A549 treated with CORT108297 at 1 μM for 4 hours (cell line): ENCODE data around the gene ZNF879. TPM values are rescaled to one million over a fixed set of nuclear protein-coding genes. Genes with fewer than 3 reads are reported as not detected.

Experiments used
- total RNA-seq: library from RNA; stranded (reverse); fragments of 200-300 nt; extraction: Qiagen RNA extraction; gene quantifications from 5 replicates; pipeline ENCODE4 v1.2.3, GENCODE V29; 2022

Gene ZNF879
- total RNA-seq = 0.50 to 0.99 TPM (median 0.74 TPM) in 5 replicates

GRCh38 chr5:179023528-179024189, at the start of gene ZNF879:
Gene ZNF879 (plus strand): TSS chr5:179023804. CDS start chr5:179025005, 1,201 bp downstream.

GRCh38 chr5:178994580-178995340, 28.8 kb upstream of the ZNF879 start, which contains the start of gene GRM6:
Gene GRM6 (minus strand): TSS chr5:178995320. CDS start chr5:178994944, 376 bp downstream.

GRCh38 chr5:179060116-179061008, 36.8 kb downstream of the ZNF879 start, which contains the start of gene ZNF354C:
Gene ZNF354C (plus strand): TSS chr5:179060373. CDS start chr5:179062069, 1,696 bp downstream.

Other genes with a start within 250 kb of the ZNF879 start
- gene ZNF354B, start 163.9 kb upstream of the ZNF879 start, total RNA-seq = 4.3 to 5.9 TPM (median 5.7 TPM) in 5 replicates
- 0.02 TPM in 1 of 5 replicates, not detected in the others for gene ZFP2, start 127.9 kb upstream of the ZNF879 start, total RNA-seq
- gene ZNF454, start 82.6 kb upstream of the ZNF879 start, total RNA-seq = not detected in 5 replicates
- not detected in 5 replicates for gene GRM6, start 28.5 kb upstream of the ZNF879 start, total RNA-seq
- 0.65 to 0.83 TPM (median 0.77 TPM) in 5 replicates for gene ZNF354C, start 36.6 kb downstream of the ZNF879 start, total RNA-seq